Trophoblast cell (in vitro differentiated cells and primary cell): ENCODE data around the gene PPP1R27.
A peak's percentile ranks its signal among the peaks of the same experiment; 100 is the strongest.

Source experiments
- DNase-seq, 2 donors: peaks; one replicate each; pipeline ENCODE4 v3.0.0-alpha.2; 2016
- H2AFZ ChIP-seq: 2 replicates; pipeline ENCODE4 v1.6.1; 2013; ENCODE audit warnings: low read length, moderate library complexity, mild to moderate bottlenecking; ENCODE audit not compliant: insufficient read depth, poor library complexity
- H2AK5ac ChIP-seq: 2 replicates; pipeline ENCODE4 v1.6.1; 2013; ENCODE audit warnings: mild to moderate bottlenecking, low read length
- H2BK120ac ChIP-seq: 2 replicates; pipeline ENCODE4 v1.6.1; 2013; ENCODE audit warnings: low read length, mild to moderate bottlenecking, moderate library complexity; ENCODE audit not compliant: insufficient read depth, poor library complexity
- H2BK12ac ChIP-seq: 2 replicates; pipeline ENCODE4 v1.6.1; 2013; ENCODE audit warnings: mild to moderate bottlenecking, low read length, moderate library complexity
- H2BK5ac ChIP-seq: 2 replicates; pipeline ENCODE4 v1.6.1; 2013; ENCODE audit warnings: low read length, low read depth, moderate library complexity, mild to moderate bottlenecking; ENCODE audit not compliant: poor library complexity
- H3K14ac ChIP-seq: 2 replicates; pipeline ENCODE4 v1.6.1; 2013; ENCODE audit warnings: mild to moderate bottlenecking, low read length
- H3K18ac ChIP-seq: 2 replicates; pipeline ENCODE4 v1.6.1; 2013; ENCODE audit warnings: mild to moderate bottlenecking, low read length
- H3K23ac ChIP-seq: 2 replicates; pipeline ENCODE4 v1.6.1; 2013; ENCODE audit warnings: low read length
- H3K27ac ChIP-seq: 2 replicates; pipeline ENCODE4 v1.5.1; 2013; ENCODE audit warnings: low read depth, mild to moderate bottlenecking, inconsistent platforms, low read length, moderate library complexity
- H3K27me3 ChIP-seq: 2 replicates; pipeline ENCODE4 v1.6.1; 2013; ENCODE audit warnings: inconsistent platforms, mild to moderate bottlenecking, low read length, moderate library complexity; ENCODE audit not compliant: insufficient read depth
- H3K36me3 ChIP-seq, 2 experiments: 1 replicate in 1 of 2; 2 replicates in 1 of 2; pipeline ENCODE4 v1.6.1; 2013; ENCODE audit warnings: low read length in 2 of 2, mild to moderate bottlenecking in 2 of 2, moderate library complexity in 1 of 2; ENCODE audit not compliant: insufficient read depth in 2 of 2, control insufficient read depth in 1 of 2
- H3K4ac ChIP-seq: 2 replicates; pipeline ENCODE4 v1.6.1; 2013; ENCODE audit warnings: low read depth, mild to moderate bottlenecking, low read length, moderate library complexity
- H3K4me1 ChIP-seq, 2 experiments: 1 replicate in 1 of 2; 2 replicates in 1 of 2; pipeline ENCODE4 v1.6.1; 2013; ENCODE audit warnings: low read length in 2 of 2, mild to moderate bottlenecking in 2 of 2, moderate library complexity in 1 of 2; ENCODE audit not compliant: insufficient read depth in 2 of 2, control insufficient read depth in 1 of 2
- H3K4me2 ChIP-seq: 2 replicates; pipeline ENCODE4 v1.6.1; 2013; ENCODE audit warnings: inconsistent platforms, mild to moderate bottlenecking, low read length, moderate library complexity
- H3K4me3 ChIP-seq: 2 replicates; pipeline ENCODE4 v1.5.1; 2013; ENCODE audit warnings: mild to moderate bottlenecking, low read depth, low read length, inconsistent platforms
- H3K79me1 ChIP-seq: one replicate; pipeline ENCODE4 v1.6.1; 2013; ENCODE audit warnings: low read length
- H3K79me2 ChIP-seq: 2 replicates; pipeline ENCODE4 v1.6.1; 2013; ENCODE audit warnings: low read length, mild to moderate bottlenecking; ENCODE audit not compliant: control insufficient read depth, insufficient read depth, poor library complexity
- H3K9ac ChIP-seq: 2 replicates; pipeline ENCODE4 v1.6.1; 2013; ENCODE audit warnings: mild to moderate bottlenecking, low read length
- H3K9me3 ChIP-seq: 2 replicates; pipeline ENCODE4 v1.6.1; 2013; ENCODE audit warnings: low read depth, mild to moderate bottlenecking, control low read depth, inconsistent platforms, low read length; ENCODE audit not compliant: insufficient read depth
- H4K12ac ChIP-seq: 2 replicates; pipeline ENCODE4 v1.6.1; 2013; ENCODE audit warnings: low read depth, mild to moderate bottlenecking, low read length, moderate library complexity
- H4K8ac ChIP-seq: 2 replicates; pipeline ENCODE4 v1.6.1; 2013; ENCODE audit warnings: low read depth, mild to moderate bottlenecking, low read length, moderate library complexity
- H4K91ac ChIP-seq: one replicate; pipeline ENCODE4 v1.6.1; 2013; ENCODE audit warnings: low read depth, mild to moderate bottlenecking, low read length, moderate library complexity
- WGBS: extraction: QIAGEN DNeasy Blood & Tissue Kit; methylation state at CpG from one replicate; pipeline ENCODE4 v1.1.7; 2013; ENCODE audit warnings: missing lambda C conversion rate; ENCODE audit not compliant: insufficient read length, insufficient coverage; ENCODE audit errors: extremely low coverage; 5-methylcytosine and 5-hydroxymethylcytosine counted together

Gene PPP1R27

GRCh38 chr17:81838753-81839255, 4.0 kb upstream of the PPP1R27 start:
- peaks cover 15 to 18% of the 10 kb centered on the region in 2 experiments for H3K36me3 ChIP-seq

GRCh38 chr17:81837641-81838040, 2.8 kb upstream of the PPP1R27 start:
- no peak overlapping the region for H2BK120ac ChIP-seq
- H3K79me2 ChIP-seq, result peaks cover 7% of the 10 kb centered on the region
- DNase-seq, result peak; percentile 81 to 88
- H2BK12ac ChIP-seq, result no peak overlapping the region
- no peak overlapping the region for H3K4ac ChIP-seq
- H2BK5ac ChIP-seq, result no peak overlapping the region
- H2AK5ac ChIP-seq, result no peak overlapping the region
- no peak overlapping the region for H3K9ac ChIP-seq
- no peak overlapping the region for H2AFZ ChIP-seq
- no peak overlapping the region for H3K18ac ChIP-seq
- no peak overlapping the region for H4K91ac ChIP-seq
- peak overlapping the region; percentile 9 for H3K27ac ChIP-seq
- H3K79me1 ChIP-seq, result peaks cover 14% of the 10 kb centered on the region
- H3K23ac ChIP-seq, result no peak overlapping the region
- peaks cover 4% of the 10 kb centered on the region for H3K9me3 ChIP-seq
- H4K12ac ChIP-seq, result no peak overlapping the region
- no peak overlapping the region for H3K4me2 ChIP-seq
- WGBS, result no CpG with 5 or more reads among the region's 9 CpGs
- peaks cover 3 to 7% of the 10 kb centered on the region in 2 experiments for H3K36me3 ChIP-seq
- no peaks in the 10 kb centered on the region for H3K27me3 ChIP-seq
- no peak overlapping the region for H4K8ac ChIP-seq
- no peak overlapping the region for H3K4me3 ChIP-seq
- H3K14ac ChIP-seq, result no peak overlapping the region
- H3K4me1 ChIP-seq, result peaks cover 16 to 28% of the 10 kb centered on the region in 2 experiments

More at GRCh38 chr17:81838753-81839255, 4.0 kb upstream of the PPP1R27 start:
- H3K9me3 ChIP-seq, result peaks cover 6% of the 10 kb centered on the region
- no peak overlapping the region for H3K9ac ChIP-seq
- DNase-seq, result peak; percentile 29 to 37
- peak overlapping the region; percentile 22 for H3K4me2 ChIP-seq
- H3K18ac ChIP-seq, result peak overlapping the region; percentile 51
- peaks cover 6% of the 10 kb centered on the region for H3K79me1 ChIP-seq
- H2AFZ ChIP-seq, result peak overlapping the region; percentile 20
- H3K27me3 ChIP-seq, result no peaks in the 10 kb centered on the region
- H3K23ac ChIP-seq, result no peak overlapping the region
- peaks cover 16 to 25% of the 10 kb centered on the region in 2 experiments for H3K4me1 ChIP-seq
- H3K14ac ChIP-seq, result peak overlapping the region; percentile 48
- H2BK12ac ChIP-seq, result no peak overlapping the region
- H4K91ac ChIP-seq, result peak overlapping the region; percentile 62
- WGBS, result no CpG with 5 or more reads among the region's 17 CpGs
- no peak overlapping the region for H2AK5ac ChIP-seq
- H2BK5ac ChIP-seq, result peak overlapping the region; percentile 23
- H3K27ac ChIP-seq, result peak overlapping the region; percentile 73
- peak overlapping the region; percentile 15 for H3K4ac ChIP-seq
- peak overlapping the region; percentile 70 for H2BK120ac ChIP-seq
- no peak overlapping the region for H3K4me3 ChIP-seq
- no peaks in the 10 kb centered on the region for H3K79me2 ChIP-seq
- H4K12ac ChIP-seq, result peak overlapping the region; percentile 52
- H4K8ac ChIP-seq, result peak overlapping the region; percentile 64

- Histone ChIP-seq H3K23ac (no peak overlapping the region), H3K4me1 (peaks cover 16 to 21% of the 10 kb centered on the region in 2 experiments), H3K27ac (peak overlapping the region; percentile 81), H4K12ac (peak overlapping the region; percentile 31), H3K27me3 (no peaks in the 10 kb centered on the region), H2BK120ac (no peak overlapping the region), H4K8ac (peak overlapping the region; percentile 98), H3K14ac (peak overlapping the region; percentile 95), H3K9ac (peak overlapping the region; percentile 2), H3K79me2 (peaks cover 15% of the 10 kb centered on the region), H2AFZ (peak overlapping the region; percentile 1), H4K91ac (peak overlapping the region; percentile 99), H3K4me3 (peak overlapping the region; percentile 80), H3K18ac (peak overlapping the region; percentile 34), H2BK12ac (no peak overlapping the region), H3K36me3 (peaks cover 4 to 5% of the 10 kb centered on the region in 2 experiments), H3K79me1 (peaks cover 17% of the 10 kb centered on the region), H2AK5ac (peak overlapping the region; percentile 34), H3K4ac (peak overlapping the region; percentile 95), H3K9me3 (peaks cover 2% of the 10 kb centered on the region), H3K4me2 (peak overlapping the region; percentile 92), H2BK5ac (no peak overlapping the region)
- DNase-seq, result peak in 1 of 2 donors; percentile 49
- WGBS, result no CpG with 5 or more reads among the region's 31 CpGs
Measured at GRCh38 chr17:81833921-81834830, 674 bp downstream of the PPP1R27 start.

- peak within 1 kb of the TSS; percentile 92 for H3K4me2 ChIP-seq
- H3K9me3 ChIP-seq, result peaks cover 2% of the 10 kb centered on the region
- H3K14ac ChIP-seq, result peak within 1 kb of the TSS; percentile 95
- H2BK120ac ChIP-seq, result peak within 1 kb of the TSS; percentile 95
- peak within 1 kb of the TSS; percentile 95 for H3K4ac ChIP-seq
- peaks cover 13% of the 10 kb centered on the region for H3K79me1 ChIP-seq
- peaks cover 4 to 5% of the 10 kb centered on the region in 2 experiments for H3K36me3 ChIP-seq
- H4K91ac ChIP-seq, result peak within 1 kb of the TSS; percentile 99
- peak within 1 kb of the TSS; percentile 97 for H3K9ac ChIP-seq
- peaks cover 12 to 14% of the 10 kb centered on the region in 2 experiments for H3K4me1 ChIP-seq
- H3K79me2 ChIP-seq, result peaks cover 15% of the 10 kb centered on the region
- peak within 1 kb of the TSS; percentile 77 for H2AK5ac ChIP-seq
- H3K27ac ChIP-seq, result peak within 1 kb of the TSS; percentile 81
- peak within 1 kb of the TSS; percentile 50 for H2AFZ ChIP-seq
- WGBS, result no CpG with 5 or more reads among the region's 76 CpGs
- no peaks in the 10 kb centered on the region for H3K27me3 ChIP-seq
- peak; percentile 95 to 96 for DNase-seq
- H4K12ac ChIP-seq, result peak within 1 kb of the TSS; percentile 86
- peak within 1 kb of the TSS; percentile 27 for H2BK12ac ChIP-seq
- peak within 1 kb of the TSS; percentile 90 for H3K4me3 ChIP-seq
- peak within 1 kb of the TSS; percentile 98 for H4K8ac ChIP-seq
- H3K23ac ChIP-seq, result no peak within 1 kb of the TSS
- H3K18ac ChIP-seq, result peak within 1 kb of the TSS; percentile 97
- H2BK5ac ChIP-seq, result peak within 1 kb of the TSS; percentile 84
Measured at GRCh38 chr17:81833160-81833920, 1.5 kb downstream of the PPP1R27 start, which contains the start of gene MCRIP1. TSS of gene MCRIP1 (minus strand) at chr17:81833291. CDS start at chr17:81824506, 8,785 bp downstream.
